ENCODE measurements around the gene LBHD1.
"Not testable (repeated sequence)": the region's sequence is repeated elsewhere in the genome, so short reads cannot be mapped to it uniquely, and the experiment has no call there.

Gene LBHD1

DNA sequence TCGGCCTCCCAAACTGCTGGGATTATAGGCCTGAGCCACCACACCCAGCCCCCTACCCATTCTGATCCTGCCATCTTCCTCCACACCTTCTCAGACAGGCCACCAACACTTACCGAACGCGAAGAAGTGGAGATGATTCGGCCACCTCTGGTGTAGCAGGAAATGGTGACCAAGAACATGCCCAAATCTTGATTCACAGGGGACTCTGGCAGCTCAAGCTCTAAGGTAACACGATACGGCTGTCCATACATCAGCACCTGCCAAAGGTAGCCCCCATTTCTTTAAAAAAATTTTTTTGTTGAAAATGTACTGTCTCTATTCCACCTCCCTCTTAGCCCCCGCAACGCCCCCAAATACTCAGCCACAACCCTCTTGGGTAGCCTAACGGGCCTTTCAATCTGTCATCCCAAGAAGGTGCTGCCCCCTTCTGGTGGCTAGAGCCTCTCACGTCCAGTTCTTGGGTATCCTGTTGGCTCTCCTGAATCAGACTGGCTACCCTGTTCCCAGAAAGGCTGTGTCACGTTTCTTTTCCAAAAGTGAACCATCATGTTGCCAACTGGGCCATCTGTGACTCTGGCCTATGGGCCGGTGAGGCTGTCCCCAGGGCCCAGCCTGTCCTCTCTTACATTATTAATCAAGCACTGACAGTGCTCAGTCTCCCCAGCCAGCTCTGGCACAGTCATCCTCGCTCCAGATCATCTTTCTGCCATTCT is 22.5 kb upstream of the LBHD1 start:
- DNase-seq (ENCODE audit: low read depth) = peak; percentile 92
- TF ChIP-seq, protein P1, sequence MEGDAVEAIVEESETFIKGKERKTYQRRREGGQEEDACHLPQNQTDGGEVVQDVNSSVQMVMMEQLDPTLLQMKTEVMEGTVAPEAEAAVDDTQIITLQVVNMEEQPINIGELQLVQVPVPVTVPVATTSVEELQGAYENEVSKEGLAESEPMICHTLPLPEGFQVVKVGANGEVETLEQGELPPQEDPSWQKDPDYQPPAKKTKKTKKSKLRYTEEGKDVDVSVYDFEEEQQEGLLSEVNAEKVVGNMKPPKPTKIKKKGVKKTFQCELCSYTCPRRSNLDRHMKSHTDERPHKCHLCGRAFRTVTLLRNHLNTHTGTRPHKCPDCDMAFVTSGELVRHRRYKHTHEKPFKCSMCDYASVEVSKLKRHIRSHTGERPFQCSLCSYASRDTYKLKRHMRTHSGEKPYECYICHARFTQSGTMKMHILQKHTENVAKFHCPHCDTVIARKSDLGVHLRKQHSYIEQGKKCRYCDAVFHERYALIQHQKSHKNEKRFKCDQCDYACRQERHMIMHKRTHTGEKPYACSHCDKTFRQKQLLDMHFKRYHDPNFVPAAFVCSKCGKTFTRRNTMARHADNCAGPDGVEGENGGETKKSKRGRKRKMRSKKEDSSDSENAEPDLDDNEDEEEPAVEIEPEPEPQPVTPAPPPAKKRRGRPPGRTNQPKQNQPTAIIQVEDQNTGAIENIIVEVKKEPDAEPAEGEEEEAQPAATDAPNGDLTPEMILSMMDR (conservative IDR thresholded peaks at IDR 0.05; ENCODE audit: control insufficient read depth, insufficient read depth, low read depth, low read length) = peak; percentile 93
- no peak overlapping the region for H3K4me3 ChIP-seq (ENCODE audit: control insufficient read depth, low read depth, low read length)

DNA sequence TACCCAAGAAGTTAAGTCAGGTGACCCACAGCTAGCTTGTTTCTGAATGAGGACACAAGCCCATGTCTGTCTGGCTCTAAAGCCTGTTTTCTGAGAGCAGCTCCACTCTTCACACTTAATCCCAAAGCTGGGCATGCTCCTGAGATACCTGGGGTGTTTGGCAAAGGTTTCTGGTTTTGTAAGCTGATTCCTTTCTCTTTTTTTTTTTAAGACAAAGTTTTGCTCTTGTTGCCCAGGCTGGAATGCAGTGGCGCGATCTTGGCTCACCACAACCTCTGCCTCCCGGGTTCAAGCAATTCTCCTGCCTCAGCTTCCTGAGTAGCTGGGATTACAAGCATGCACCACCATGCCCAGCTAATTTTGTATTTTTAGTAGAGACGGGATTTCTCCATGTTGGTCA is 21.6 kb upstream of the LBHD1 start:
- H3K4me3 ChIP-seq (ENCODE audit: control insufficient read depth, low read depth, low read length); DNase-seq (ENCODE audit: low read depth): not testable (repeated sequence)

DNA sequence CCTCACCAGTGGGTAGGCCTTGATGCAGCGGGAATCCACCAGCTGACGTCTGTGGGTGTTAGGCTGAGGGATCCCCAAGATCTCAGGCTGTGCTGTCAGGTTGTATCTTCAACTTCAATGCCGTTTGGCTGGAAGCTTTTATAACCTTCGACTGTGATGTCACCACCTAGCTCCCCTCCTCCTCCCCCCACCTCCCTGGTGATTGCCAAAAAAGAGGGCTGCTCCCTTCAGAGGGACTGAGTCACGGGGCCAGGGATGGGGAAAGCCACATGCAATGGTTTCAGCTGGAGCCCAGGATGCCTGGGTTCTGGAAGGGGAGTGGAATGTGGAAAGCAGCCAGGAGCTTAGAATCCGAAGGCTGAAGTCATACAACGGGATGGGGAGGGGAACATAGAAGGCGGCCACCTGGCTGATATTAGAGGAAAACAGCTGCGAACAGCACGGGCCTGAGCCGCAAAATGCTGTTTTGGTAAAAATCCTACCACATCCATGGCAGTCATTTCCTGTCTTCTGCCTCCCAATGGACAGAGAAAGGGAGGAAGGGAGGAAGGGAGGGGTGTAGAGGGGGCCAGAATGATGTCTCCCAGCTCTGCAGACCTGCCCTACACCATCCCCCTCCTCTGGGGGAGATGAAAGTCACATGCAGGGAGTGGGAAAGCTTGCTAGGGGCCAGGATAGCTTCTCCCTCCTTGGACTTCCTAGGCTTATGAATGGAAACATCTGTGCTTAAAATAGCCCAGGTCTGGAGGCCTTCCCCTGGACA is 17.5 kb upstream of the LBHD1 start, which contains the start of gene LRRN4CL:
LRRN4CL (minus strand) TSS at position 110 of the 763 bp plus-strand sequence. CDS start 1,022 bp downstream, outside the sequence.
- peak within 1 kb of the TSS; percentile 45 for H3K4me3 ChIP-seq (ENCODE audit: control insufficient read depth, low read depth, low read length)

DNA sequence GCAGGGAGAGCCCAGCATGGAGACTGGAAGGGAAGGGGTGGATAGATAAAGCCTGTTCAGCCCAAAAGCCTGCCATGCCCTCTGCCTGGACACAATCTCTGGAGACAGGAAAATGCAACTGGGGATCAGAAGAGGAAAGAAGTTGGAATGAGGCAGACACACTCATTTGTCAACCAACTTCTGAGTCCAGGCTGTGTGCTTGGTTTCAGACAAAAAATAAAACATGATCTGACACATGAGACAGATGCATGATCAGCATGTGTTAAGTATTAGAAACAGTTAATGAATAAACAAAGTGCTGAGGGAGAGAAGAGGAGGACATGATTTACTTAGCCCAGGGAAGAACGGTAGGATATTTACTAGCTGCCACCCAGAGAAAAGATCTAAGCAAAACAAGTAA is 16.4 kb upstream of the LBHD1 start:
- peak; percentile 30 for DNase-seq (ENCODE audit: low read depth)
- peak overlapping the region; percentile 45 for H3K4me3 ChIP-seq (ENCODE audit: control insufficient read depth, low read depth, low read length)
- TF ChIP-seq, protein P1 (conservative IDR thresholded peaks at IDR 0.05; ENCODE audit: control insufficient read depth, insufficient read depth, low read depth, low read length) = no peak

More for the DNA sequence above, 17.5 kb upstream of the LBHD1 start, which contains the start of gene LRRN4CL:
- DNase-seq (ENCODE audit: low read depth) = peak; percentile 97
- TF ChIP-seq, protein P1 (conservative IDR thresholded peaks at IDR 0.05; ENCODE audit: control insufficient read depth, insufficient read depth, low read depth, low read length) = no peak

DNA sequence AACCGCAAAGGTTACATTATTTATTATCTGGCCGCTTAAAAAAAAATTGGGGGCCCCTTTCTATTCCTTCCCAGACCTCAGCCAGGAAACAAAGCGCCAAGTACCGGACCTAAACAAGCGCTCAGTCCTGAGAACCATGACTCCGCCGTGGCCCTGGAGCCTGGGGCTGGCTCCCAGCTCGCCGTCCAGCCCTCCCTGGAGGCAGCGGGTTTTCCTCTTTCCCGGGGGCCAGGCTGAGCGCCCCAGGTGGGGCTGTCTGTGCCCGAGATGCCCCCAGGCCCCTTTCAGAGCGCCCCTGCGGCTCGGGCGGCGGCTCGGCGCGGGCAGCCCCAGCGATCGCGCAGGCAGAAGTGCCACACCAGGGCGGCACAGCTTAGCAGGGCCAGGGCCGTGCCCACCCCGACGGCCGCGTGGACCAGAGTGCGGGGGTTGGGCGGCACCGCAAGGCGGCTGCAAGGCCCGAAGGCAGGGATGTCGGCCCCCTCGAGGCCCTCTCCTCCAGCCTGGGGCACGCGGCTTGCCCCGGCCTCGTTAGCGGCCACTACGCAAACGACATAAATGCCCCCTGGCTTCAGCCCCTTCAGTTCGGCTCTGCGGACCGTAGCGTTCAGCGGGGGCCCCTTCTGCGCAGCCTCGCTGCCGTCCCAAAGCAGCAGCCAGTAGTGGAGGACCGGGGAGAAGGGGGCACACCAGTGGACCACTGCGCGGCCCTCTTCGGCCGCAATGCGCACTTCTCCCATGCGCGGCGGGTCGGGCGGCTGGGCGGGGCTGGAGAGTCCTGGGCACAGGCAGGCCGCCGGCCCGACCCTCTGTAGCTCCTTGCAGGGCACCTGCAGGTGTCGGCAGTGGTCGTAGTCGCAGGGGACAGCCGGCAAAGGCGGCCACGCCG is 15.7 kb upstream of the LBHD1 start:
- TF ChIP-seq, protein P1 (conservative IDR thresholded peaks at IDR 0.05; ENCODE audit: control insufficient read depth, insufficient read depth, low read depth, low read length) = no peak
- H3K4me3 ChIP-seq (ENCODE audit: control insufficient read depth, low read depth, low read length) = peak overlapping the region; percentile 45
- DNase-seq (ENCODE audit: low read depth) = no peak

DNA sequence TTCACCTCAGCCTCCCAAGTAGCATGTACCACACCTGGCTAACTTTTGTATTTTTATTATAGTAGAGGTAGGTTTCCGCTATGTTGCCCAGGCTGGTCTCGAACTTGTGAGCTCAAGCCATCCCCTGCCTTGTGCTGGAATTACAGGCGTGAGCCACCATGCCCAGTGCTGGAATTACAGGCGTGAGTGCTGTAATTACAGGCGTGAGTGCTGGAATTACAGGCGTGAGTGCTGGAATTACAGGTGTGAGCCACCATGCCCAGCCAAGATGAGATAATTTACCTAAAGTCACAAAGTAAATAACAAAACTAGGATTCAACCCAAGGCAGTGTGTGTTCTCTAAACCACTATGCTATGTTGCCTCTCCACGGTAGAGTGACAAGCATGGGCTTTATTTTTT is 10.5 kb upstream of the LBHD1 start:
- H3K4me3 ChIP-seq (ENCODE audit: control insufficient read depth, low read depth, low read length) = no peak overlapping the region
- no peak for DNase-seq (ENCODE audit: low read depth)
- TF ChIP-seq, protein P1 (conservative IDR thresholded peaks at IDR 0.05; ENCODE audit: control insufficient read depth, insufficient read depth, low read depth, low read length) = no peak
